Activated naive CD4-positive, alpha-beta T cell treated with anti-CD3 and anti-CD28 coated beads, Interleukin-2, amount 10 ng/mL, durations not matched to agents 7 days and 5 days (primary cell): Measurements from ENCODE around the gene NCAPH2.
"Not testable (repeated sequence)": the region's sequence is repeated elsewhere in the genome, so short reads cannot be mapped to it uniquely, and the experiment has no call there.

Experiments
- CTCF ChIA-PET: fragments of 350-600 bp; sonication (Branson Sonifier 250); formaldehyde crosslinking; loops from one replicate; lab custom pipeline; 2021; ENCODE audit warnings: antibody characterized with exemption; lab: Charles Lee
- DNase-seq: peaks from one replicate; pipeline ENCODE4 v3.0.0-alpha.2; 2020
- H3K27ac Mint-ChIP-seq: one replicate; pipeline ENCODE4 v1.8.0; 2021; ENCODE audit warnings: mild to moderate bottlenecking, moderate library complexity, mixed read lengths
- H3K27me3 Mint-ChIP-seq: one replicate; pipeline ENCODE4 v1.8.0; 2021; ENCODE audit warnings: mild to moderate bottlenecking, mixed read lengths
- H3K36me3 Mint-ChIP-seq: one replicate; pipeline ENCODE4 v1.8.0; 2021; ENCODE audit warnings: mixed read lengths
- H3K4me1 Mint-ChIP-seq: one replicate; pipeline ENCODE4 v1.8.0; 2021; ENCODE audit warnings: mixed read lengths
- H3K4me3 Mint-ChIP-seq: one replicate; pipeline ENCODE4 v1.8.0; 2021; ENCODE audit warnings: mild to moderate bottlenecking, moderate library complexity, mixed read lengths
- H3K9me3 Mint-ChIP-seq: one replicate; pipeline ENCODE4 v1.8.0; 2021; ENCODE audit warnings: mixed read lengths

NCAPH2 gene

GRCh38 chr22:50529897-50530579 is 22.0 kb downstream of the NCAPH2 start, which contains the start of gene TYMP:
TSS of gene TYMP (minus strand) at chr22:50530012. CDS start at chr22:50529709, 303 bp downstream.
- H3K36me3 Mint-ChIP-seq: no peaks in the 10 kb centered on the region
- peak; percentile 83 for DNase-seq
- peaks cover 50% of the 10 kb centered on the region for H3K4me1 Mint-ChIP-seq
- H3K9me3 Mint-ChIP-seq: no peaks in the 10 kb centered on the region
- H3K27ac Mint-ChIP-seq: peak within 1 kb of the TSS; percentile 98
- peaks cover 3% of the 10 kb centered on the region for H3K27me3 Mint-ChIP-seq
- CTCF ChIA-PET: interaction anchor here (1.6 to 6.1 kb wide), 2 partner anchors 9 to 91 kb away, joined by 6 to 46 read pairs; no protein-coding TSS in a partner anchor
- H3K4me3 Mint-ChIP-seq: peak within 1 kb of the TSS; percentile 93

GRCh38 chr22:50530580-50530876 is 22.5 kb downstream of the NCAPH2 start:
- CTCF ChIA-PET: no interaction called here
- H3K27me3 Mint-ChIP-seq: peaks cover 3% of the 10 kb centered on the region
- H3K36me3 Mint-ChIP-seq: no peaks in the 10 kb centered on the region
- no peak for DNase-seq
- H3K9me3 Mint-ChIP-seq: no peaks in the 10 kb centered on the region
- peaks cover 52% of the 10 kb centered on the region for H3K4me1 Mint-ChIP-seq
- H3K27ac Mint-ChIP-seq: peak overlapping the region; percentile 98
- H3K4me3 Mint-ChIP-seq: peak overlapping the region; percentile 93

DNA sequence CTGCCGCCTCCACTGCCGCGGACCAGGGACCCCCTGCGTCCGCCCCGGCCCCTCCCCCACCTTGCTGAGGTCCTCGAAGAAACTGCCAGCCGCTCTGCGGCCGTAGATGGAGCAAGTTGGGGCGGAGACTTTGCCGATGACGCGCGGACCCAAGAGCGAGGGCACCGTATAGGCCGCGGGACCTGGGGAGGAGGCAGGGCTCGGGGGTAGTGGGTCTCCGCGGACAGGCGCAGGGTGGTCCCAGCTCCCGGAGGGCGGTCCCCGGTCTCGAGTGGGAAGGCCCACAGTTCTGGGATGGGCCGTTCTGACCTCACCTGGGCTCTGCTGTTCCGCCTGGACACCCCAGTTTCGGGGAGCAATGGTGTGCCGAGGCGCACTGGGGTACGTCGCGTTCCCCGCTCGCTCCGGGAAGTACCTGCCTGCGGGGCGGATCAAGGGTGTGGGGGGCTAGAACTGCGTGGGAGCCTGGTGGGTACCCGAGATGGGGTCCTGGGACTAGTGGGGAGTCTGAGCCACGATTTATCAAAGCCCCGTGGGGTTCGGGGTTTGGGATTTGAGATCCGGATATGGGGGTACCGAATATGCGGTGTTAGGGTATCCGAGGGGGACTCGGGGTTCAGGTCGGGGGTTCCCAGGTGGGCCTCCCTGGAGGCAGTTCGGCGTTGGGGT is 23.0 kb downstream of the NCAPH2 start:
- peak overlapping the region; percentile 93 for H3K4me3 Mint-ChIP-seq
- H3K27ac Mint-ChIP-seq: peak overlapping the region; percentile 98
- peak; percentile 92 for DNase-seq
- H3K9me3 Mint-ChIP-seq: no peaks in the 10 kb centered on the region
- peaks cover 3% of the 10 kb centered on the region for H3K27me3 Mint-ChIP-seq
- H3K36me3 Mint-ChIP-seq: no peaks in the 10 kb centered on the region
- CTCF ChIA-PET: interaction anchor here (1.1 to 1.3 kb wide), 2 partner anchors 10 to 12 kb away, joined by 4 to 5 read pairs; no protein-coding TSS in a partner anchor
- peaks cover 53% of the 10 kb centered on the region for H3K4me1 Mint-ChIP-seq

DNA sequence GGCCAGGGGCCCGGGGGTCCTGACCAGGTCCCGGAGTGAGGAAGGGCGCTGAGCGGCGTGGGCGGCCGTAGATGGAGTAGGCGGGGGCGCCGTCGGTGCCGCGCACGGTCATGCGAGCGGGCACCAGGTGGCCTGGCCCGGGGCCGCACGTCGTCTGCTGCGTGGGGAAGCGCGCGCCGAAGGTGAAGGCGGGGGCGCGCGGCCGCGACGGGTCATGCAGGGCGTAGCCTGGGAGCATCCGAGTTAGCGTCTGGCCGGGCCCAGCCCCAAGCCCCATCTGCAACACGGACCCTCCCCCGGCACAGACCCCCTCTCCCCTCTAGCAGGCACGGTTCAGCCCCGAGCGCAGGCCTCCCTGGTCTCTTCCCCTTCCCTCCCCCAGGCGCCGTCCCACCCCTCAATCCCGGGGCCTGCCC is 23.5 kb downstream of the NCAPH2 start:
- peak; percentile 82 for DNase-seq
- Mint-ChIP-seq H3K4me3 (peak overlapping the region; percentile 93), H3K27ac (peak overlapping the region; percentile 98), H3K9me3 (no peaks in the 10 kb centered on the region), H3K27me3 (peaks cover 3% of the 10 kb centered on the region), H3K4me1 (peaks cover 58% of the 10 kb centered on the region), H3K36me3 (no peaks in the 10 kb centered on the region)
- CTCF ChIA-PET: interaction anchor here (1.1 to 1.3 kb wide), 2 partner anchors 9 to 11 kb away, joined by 4 to 5 read pairs; no protein-coding TSS in a partner anchor

DNA sequence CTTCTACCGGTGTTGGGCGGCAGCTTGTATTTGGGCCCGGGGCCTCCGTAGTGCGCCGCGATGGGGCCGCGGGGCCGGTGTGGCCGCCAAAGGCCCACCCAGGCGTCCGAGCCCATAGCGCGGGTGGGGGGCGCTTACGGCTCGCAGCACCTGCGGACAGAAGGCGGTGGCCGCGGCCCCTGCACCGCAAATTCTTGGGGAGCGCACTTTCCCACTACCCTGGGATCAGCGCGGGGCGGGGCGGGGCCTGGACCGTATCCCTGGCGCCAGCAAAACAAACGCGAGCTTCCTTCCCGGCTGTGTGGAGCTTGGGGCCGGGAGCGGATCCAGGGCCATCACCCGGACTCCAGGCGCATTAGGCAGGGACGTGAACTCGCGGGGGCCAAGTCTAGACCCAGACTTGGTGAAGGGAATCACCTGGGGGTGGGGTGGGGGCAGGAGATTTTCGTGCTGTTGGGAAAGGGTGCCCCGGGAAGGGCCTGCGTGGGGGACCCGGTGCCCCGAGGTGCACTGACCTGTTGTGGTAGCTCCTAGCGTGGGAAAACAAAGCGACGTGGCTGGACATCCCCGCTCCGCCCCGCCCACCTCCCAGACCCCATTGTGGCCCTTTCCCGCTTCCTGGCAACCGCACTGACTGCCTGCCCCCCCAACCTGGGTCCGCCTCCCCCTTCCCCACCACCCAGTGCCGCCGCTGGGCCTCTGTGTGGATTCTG is 24.1 kb downstream of the NCAPH2 start:
- no peaks in the 10 kb centered on the region for H3K36me3 Mint-ChIP-seq
- CTCF ChIA-PET: interaction anchor here (1.1 to 1.3 kb wide), 2 partner anchors 9 to 10 kb away, joined by 4 to 5 read pairs; no protein-coding TSS in a partner anchor
- peaks cover 3% of the 10 kb centered on the region for H3K27me3 Mint-ChIP-seq
- H3K4me1 Mint-ChIP-seq: peaks cover 56% of the 10 kb centered on the region
- DNase-seq: peak; percentile 44
- peak overlapping the region; percentile 98 for H3K27ac Mint-ChIP-seq
- H3K4me3 Mint-ChIP-seq: peak overlapping the region; percentile 93
- no peaks in the 10 kb centered on the region for H3K9me3 Mint-ChIP-seq

DNA sequence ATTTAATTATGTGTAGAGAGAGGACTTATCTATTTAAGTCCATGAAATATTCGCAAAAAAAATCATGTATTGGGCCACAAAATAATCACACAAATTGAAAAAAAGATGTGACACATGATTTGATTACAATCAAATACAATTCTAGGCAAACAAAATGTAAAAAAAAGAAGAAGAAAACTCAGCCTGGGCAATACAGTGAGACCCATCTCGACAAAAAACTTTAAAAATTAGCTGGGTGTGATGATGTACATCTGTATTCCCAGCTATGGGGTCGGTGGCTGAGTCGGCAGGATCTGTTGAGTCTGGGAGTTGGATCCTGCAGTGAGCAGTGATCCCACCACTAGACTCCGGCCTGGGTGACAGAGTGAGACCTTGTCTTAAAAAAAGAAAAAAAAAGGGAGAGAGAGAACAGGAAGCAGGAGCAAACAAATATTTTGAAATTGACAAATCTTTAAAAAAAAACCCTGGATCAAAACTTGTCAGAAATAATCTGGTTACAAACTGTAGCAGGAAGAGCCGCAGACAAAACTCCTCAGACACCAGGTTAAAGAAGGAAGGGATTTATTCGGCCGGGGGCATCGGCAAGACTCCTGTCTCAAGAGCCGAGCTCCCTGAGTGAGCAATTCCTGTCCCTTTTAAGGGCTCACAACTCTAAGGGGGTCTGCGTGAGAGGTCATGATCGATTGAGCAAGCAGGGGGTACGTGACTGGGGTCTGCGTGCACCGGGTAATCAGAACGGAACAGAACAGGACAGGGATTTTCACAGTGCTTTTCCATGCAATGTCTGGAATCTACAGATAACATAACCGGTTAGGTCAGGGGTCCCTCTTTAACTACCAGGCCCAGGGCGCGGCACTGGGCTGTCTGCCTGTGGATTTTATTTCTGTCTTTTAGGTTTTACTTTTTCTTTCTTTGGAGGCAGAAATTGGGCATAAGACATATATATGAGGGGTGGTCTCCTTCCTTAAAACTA is 25.1 kb downstream of the NCAPH2 start:
- Mint-ChIP-seq H3K27ac (peak overlapping the region; percentile 98), H3K4me3 (peak overlapping the region; percentile 93), H3K4me1 (peaks cover 56% of the 10 kb centered on the region), H3K27me3 (peaks cover 3% of the 10 kb centered on the region), H3K36me3 (no peaks in the 10 kb centered on the region), H3K9me3 (no peaks in the 10 kb centered on the region)
- CTCF ChIA-PET: no interaction called here
- DNase-seq: no peak

- CTCF ChIA-PET: interaction anchor here (2.4 kb wide), 1 partner anchor 8 kb away, joined by 5 read pairs; the partner anchor contains the start of gene SCO2
- H3K27ac Mint-ChIP-seq: peak overlapping the region; percentile 98
- H3K9me3 Mint-ChIP-seq, H3K27me3 Mint-ChIP-seq, H3K36me3 Mint-ChIP-seq, H3K4me3 Mint-ChIP-seq, DNase-seq: not testable (repeated sequence)
- H3K4me1 Mint-ChIP-seq: peaks cover 52% of the 10 kb centered on the region
Measured at GRCh38 chr22:50533856-50534711, 26.1 kb downstream of the NCAPH2 start.

GRCh38 chr22:50535113-50535512 is 27.1 kb downstream of the NCAPH2 start:
- no peaks in the 10 kb centered on the region for H3K9me3 Mint-ChIP-seq
- peaks cover 3% of the 10 kb centered on the region for H3K27me3 Mint-ChIP-seq
- H3K4me3 Mint-ChIP-seq: no peak overlapping the region
- H3K36me3 Mint-ChIP-seq: no peaks in the 10 kb centered on the region
- DNase-seq: no peak
- H3K4me1 Mint-ChIP-seq: peaks cover 59% of the 10 kb centered on the region
- H3K27ac Mint-ChIP-seq: peak overlapping the region; percentile 49
- CTCF ChIA-PET: interaction anchor here (1.3 to 2.4 kb wide), 2 partner anchors 9 to 10 kb away, joined by 3 to 5 read pairs; partner anchors contain the start of genes KLHDC7B and SCO2

GRCh38 chr22:50536226-50536625 is 28.2 kb downstream of the NCAPH2 start:
- peaks cover 2% of the 10 kb centered on the region for H3K36me3 Mint-ChIP-seq
- no peak overlapping the region for H3K4me3 Mint-ChIP-seq
- no peak for DNase-seq
- CTCF ChIA-PET: interaction anchor here (1.3 to 2.4 kb wide), 4 partner anchors 9 to 27 kb away, joined by 3 to 5 read pairs (median 3); partner anchors contain the start of genes KLHDC7B, SCO2 and SYCE3
- H3K4me1 Mint-ChIP-seq: peaks cover 69% of the 10 kb centered on the region
- H3K27me3 Mint-ChIP-seq: no peaks in the 10 kb centered on the region
- peak overlapping the region; percentile 37 for H3K27ac Mint-ChIP-seq
- H3K9me3 Mint-ChIP-seq: no peaks in the 10 kb centered on the region

DNA sequence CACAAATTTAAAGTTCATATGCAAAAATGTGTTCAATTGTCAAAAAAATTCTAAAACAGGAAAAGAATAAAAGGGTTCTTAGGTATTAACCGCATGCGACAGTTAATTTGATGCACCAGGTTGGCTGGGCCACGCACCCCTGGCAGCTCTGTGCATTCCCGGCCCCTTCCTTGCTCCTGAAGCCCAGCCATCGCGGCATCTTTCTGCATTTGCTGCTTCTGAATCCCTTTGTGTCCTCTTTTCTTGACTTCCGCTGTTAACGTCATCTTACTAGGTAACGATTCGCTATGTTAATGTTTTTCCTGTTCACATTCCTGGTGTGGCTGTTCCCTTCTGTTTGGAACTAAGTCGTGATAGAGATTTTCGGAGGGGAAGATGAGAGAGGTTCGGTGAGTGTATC is 29.7 kb downstream of the NCAPH2 start:
- H3K9me3 Mint-ChIP-seq: no peaks in the 10 kb centered on the region
- H3K36me3 Mint-ChIP-seq: peaks cover 2% of the 10 kb centered on the region
- DNase-seq: no peak
- H3K27me3 Mint-ChIP-seq: no peaks in the 10 kb centered on the region
- H3K4me3 Mint-ChIP-seq: no peak overlapping the region
- H3K4me1 Mint-ChIP-seq: peaks cover 79% of the 10 kb centered on the region
- CTCF ChIA-PET: interaction anchor here (1.1 kb wide), 1 partner anchor 12 kb away, joined by 3 read pairs; the partner anchor contains the start of gene SCO2
- H3K27ac Mint-ChIP-seq: peak overlapping the region; percentile 100

DNA sequence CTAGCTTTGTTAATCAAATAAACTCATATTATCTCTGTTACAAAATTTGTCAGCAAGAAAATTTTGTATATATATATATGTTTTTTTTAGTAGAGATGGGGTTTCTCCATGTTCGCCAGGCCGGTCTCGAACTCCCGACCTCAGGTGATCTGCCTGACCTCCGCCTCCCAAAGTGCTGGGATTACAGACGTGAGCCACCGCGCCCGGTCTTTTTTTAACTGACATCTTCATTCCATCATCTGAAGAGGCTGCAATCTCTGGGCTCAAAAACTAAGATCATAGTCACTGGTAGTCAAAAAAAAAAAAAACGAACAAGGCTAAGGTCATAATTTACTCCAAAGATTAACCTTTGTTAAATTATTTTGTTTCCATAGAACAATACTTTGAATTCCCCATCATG is 32.4 kb downstream of the NCAPH2 start:
- Mint-ChIP-seq H3K9me3 (no peaks in the 10 kb centered on the region), H3K27me3 (no peaks in the 10 kb centered on the region), H3K4me1 (peaks cover 70% of the 10 kb centered on the region), H3K27ac (peak overlapping the region; percentile 100), H3K36me3 (peaks cover 2% of the 10 kb centered on the region), H3K4me3 (peak overlapping the region; percentile 21)
- DNase-seq: no peak
- CTCF ChIA-PET: interaction anchor here (1.8 to 3.2 kb wide), 5 partner anchors 8 to 81 kb away, joined by 4 to 18 read pairs (median 7); partner anchors contain the start of gene SCO2

- H3K36me3 Mint-ChIP-seq, H3K4me3 Mint-ChIP-seq, DNase-seq: not testable (repeated sequence)
Measured at GRCh38 chr22:50541667-50542026, 33.6 kb downstream of the NCAPH2 start.

More at GRCh38 chr22:50541667-50542026, 33.6 kb downstream of the NCAPH2 start:
- not testable (repeated sequence) for H3K9me3 Mint-ChIP-seq, H3K27me3 Mint-ChIP-seq
- CTCF ChIA-PET: interaction anchor here (1.8 to 3.2 kb wide), 2 partner anchors 10 to 80 kb away, joined by 4 to 14 read pairs; no protein-coding TSS in a partner anchor
- peaks cover 74% of the 10 kb centered on the region for H3K4me1 Mint-ChIP-seq
- peak overlapping the region; percentile 100 for H3K27ac Mint-ChIP-seq
